Chondrocyte (in vitro differentiated cells): ENCODE results near the gene BTK. TPM values are rescaled to one million over a fixed set of nuclear protein-coding genes. Genes with fewer than 3 reads are reported as not detected.

Source experiments
- DNase-seq: peaks from one replicate; pipeline ENCODE4 v3.0.0; 2021; ENCODE audit warnings: mixed read lengths, low spot score
- H3K27ac Mint-ChIP-seq: one replicate; pipeline ENCODE4 v1.8.0; 2021; ENCODE audit warnings: mild to moderate bottlenecking, moderate library complexity, mixed read lengths; ENCODE audit not compliant: unreplicated experiment
- H3K27me3 Mint-ChIP-seq: 2 replicates; pipeline ENCODE4 v1.8.0; 2021; ENCODE audit warnings: low read depth, mixed read lengths
- H3K36me3 Mint-ChIP-seq: 2 replicates; pipeline ENCODE4 v1.8.0; 2021; ENCODE audit warnings: low read depth, mixed read lengths
- H3K4me1 Mint-ChIP-seq: 2 replicates; pipeline ENCODE4 v1.8.0; 2021; ENCODE audit warnings: low read depth, mild to moderate bottlenecking, mixed read lengths
- H3K4me3 Mint-ChIP-seq: one replicate; pipeline ENCODE4 v1.8.0; 2021; ENCODE audit warnings: mild to moderate bottlenecking, moderate library complexity, mixed read lengths; ENCODE audit not compliant: unreplicated experiment
- H3K9me3 Mint-ChIP-seq: 2 replicates; pipeline ENCODE4 v1.8.0; 2021; ENCODE audit warnings: low read depth, mixed read lengths
- CTCF ChIP-seq: fragments of 200-600 bp; sonication (generic); IDR thresholded peaks from 2 replicates; pipeline ENCODE4 v1.5.0; 2021; ENCODE audit warnings: antibody characterized with exemption, mild to moderate bottlenecking, moderate library complexity
- total RNA-seq: library from RNA; stranded (reverse); gene quantifications from 3 replicates; pipeline ENCODE4 v1.2.1, GENCODE V29; 2021

Gene BTK
- total RNA-seq, 1 donor from 2014 or later: not detected

DNA sequence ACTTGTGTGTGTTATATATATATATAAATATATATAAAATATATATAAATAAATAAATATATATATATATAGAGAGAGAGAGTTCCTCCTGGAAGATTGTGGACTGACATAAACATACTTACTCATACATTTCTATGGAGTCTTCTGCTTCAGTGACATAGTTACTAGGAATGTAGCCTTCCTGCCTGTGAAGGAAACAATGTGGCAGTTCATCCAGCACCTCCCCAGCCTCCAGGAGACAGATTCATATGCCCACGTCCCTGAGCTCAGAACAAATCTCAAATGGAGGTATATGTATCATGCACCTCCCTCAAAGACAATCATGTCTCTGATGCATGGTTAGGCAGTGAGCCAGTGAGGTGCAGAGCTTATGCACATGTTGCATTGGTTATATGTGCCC lies 26.0 kb downstream of the BTK start:
- Mint-ChIP-seq H3K27me3 (no peaks in the 10 kb centered on the region), H3K4me1 (no peaks in the 10 kb centered on the region), H3K4me3 (no peak overlapping the region), H3K36me3 (no peaks in the 10 kb centered on the region), H3K27ac (no peak overlapping the region), H3K9me3 (no peaks in the 10 kb centered on the region)
- TF ChIP-seq CTCF: no peak
- DNase-seq: no peak

DNA sequence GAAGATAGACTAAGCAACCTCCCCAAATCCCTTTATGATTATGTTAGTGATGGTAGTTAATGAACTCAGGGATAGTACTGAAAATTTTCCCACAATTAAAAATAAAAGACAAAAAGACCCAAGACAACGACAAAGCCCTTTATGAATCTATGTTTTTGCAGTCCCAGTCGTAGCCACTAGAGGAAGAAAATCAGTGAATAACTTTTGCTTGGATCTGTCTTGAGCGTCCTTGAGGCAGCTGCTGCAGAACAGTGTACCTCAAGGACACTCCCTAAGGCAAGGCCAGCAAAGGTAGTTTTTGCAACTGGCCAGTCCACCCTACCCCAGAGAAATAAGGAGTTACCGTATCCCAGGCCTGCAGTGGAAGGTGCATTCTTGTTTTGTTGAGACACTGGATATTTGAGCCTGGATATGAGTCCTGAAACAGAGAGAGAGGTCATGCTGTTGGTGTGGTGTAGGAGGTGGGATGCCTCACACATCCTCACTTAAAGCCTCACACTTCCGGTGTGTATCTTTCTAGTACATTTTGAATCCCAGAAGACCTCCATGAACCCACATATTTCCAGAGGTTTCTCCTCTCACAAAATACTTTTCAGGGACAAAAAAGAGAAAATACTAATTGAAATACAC lies 28.7 kb downstream of the BTK start:
- Mint-ChIP-seq H3K27ac (no peak overlapping the region), H3K9me3 (peaks cover 3% of the 10 kb centered on the region), H3K4me1 (no peaks in the 10 kb centered on the region), H3K27me3 (no peaks in the 10 kb centered on the region), H3K36me3 (no peaks in the 10 kb centered on the region), H3K4me3 (no peak overlapping the region)
- TF ChIP-seq CTCF: peak; percentile 52
- no peak for DNase-seq

GRCh38 chrX:101349193-101349562 lies 36.8 kb downstream of the BTK start:
- DNase-seq: no peak
- no peak for TF ChIP-seq CTCF
- no peaks in the 10 kb centered on the region for H3K27me3 Mint-ChIP-seq
- peak overlapping the region; percentile 88 for H3K4me3 Mint-ChIP-seq
- peaks cover 6% of the 10 kb centered on the region for H3K4me1 Mint-ChIP-seq
- peak overlapping the region; percentile 75 for H3K27ac Mint-ChIP-seq
- H3K9me3 Mint-ChIP-seq: peaks cover 5% of the 10 kb centered on the region
- H3K36me3 Mint-ChIP-seq: peaks cover 2% of the 10 kb centered on the region

- no peak for DNase-seq
- H3K4me1 Mint-ChIP-seq: peaks cover 6% of the 10 kb centered on the region
- H3K27ac Mint-ChIP-seq: peak within 1 kb of the TSS; percentile 75
- H3K4me3 Mint-ChIP-seq: peak within 1 kb of the TSS; percentile 88
- peaks cover 2% of the 10 kb centered on the region for H3K36me3 Mint-ChIP-seq
- H3K27me3 Mint-ChIP-seq: no peaks in the 10 kb centered on the region
- peaks cover 4% of the 10 kb centered on the region for H3K9me3 Mint-ChIP-seq
- no peak for TF ChIP-seq CTCF
Observed at GRCh38 chrX:101348452-101349192, 37.4 kb downstream of the BTK start, which contains the start of gene TIMM8A. Gene TIMM8A, minus strand, starts transcription at chrX:101348742. Its CDS starts 78 bp downstream, at chrX:101348664.

GRCh38 chrX:101347859-101348451 lies 38.0 kb downstream of the BTK start:
- Mint-ChIP-seq H3K4me3 (peak overlapping the region; percentile 88), H3K27me3 (no peaks in the 10 kb centered on the region), H3K9me3 (peaks cover 4% of the 10 kb centered on the region), H3K4me1 (peaks cover 6% of the 10 kb centered on the region), H3K36me3 (peaks cover 2% of the 10 kb centered on the region), H3K27ac (peak overlapping the region; percentile 75)
- DNase-seq: no peak
- TF ChIP-seq CTCF: no peak
